Subcutaneous adipose tissue (tissue), 4 donors: ENCODE results near the gene HOOK1. TPM values are rescaled to one million over a fixed set of nuclear protein-coding genes. Genes with fewer than 3 reads are reported as not detected.

ENCODE experiments used
- total RNA-seq, 4 donors: library from RNA; depleted of rRNA; stranded (reverse); fragments of >200 nt; gene quantifications; one replicate each; pipeline ENCODE4 v1.1.0, GENCODE V29; 2016
- TF ChIP-seq, protein P1 (sequence below): fragments of 450-650 bp; IDR thresholded peaks from one replicate; pipeline ENCODE4 v1.5.1; 2016; ENCODE audit warnings: low read depth, mild to moderate bottlenecking, control low read depth, antibody characterized with exemption, moderate library complexity

Gene HOOK1
- total RNA-seq, 4 donors from 2014 or later: 0.22 to 1.3 (median 0.51) TPM; not detected in 1

DNA sequence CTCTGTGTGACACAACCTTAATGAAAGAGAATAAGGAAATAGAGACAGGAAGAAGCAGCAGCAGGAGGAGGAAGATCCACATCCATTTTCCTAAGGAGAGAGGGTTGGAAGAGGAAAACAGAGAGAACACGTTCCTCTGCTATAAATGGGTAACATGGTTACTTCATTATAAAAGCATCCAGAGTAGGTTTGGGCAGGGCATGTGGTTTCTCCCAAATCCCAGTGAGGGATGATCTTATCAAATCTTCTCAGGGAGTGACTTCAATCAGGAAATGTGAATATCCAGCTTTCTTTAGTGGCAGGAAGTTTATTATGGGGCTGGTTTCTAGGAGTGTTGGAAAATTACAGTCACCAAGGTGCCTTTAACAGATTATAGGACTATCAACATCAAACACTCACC, 100.8 kb downstream of the HOOK1 start:
- TF ChIP-seq, protein P1, sequence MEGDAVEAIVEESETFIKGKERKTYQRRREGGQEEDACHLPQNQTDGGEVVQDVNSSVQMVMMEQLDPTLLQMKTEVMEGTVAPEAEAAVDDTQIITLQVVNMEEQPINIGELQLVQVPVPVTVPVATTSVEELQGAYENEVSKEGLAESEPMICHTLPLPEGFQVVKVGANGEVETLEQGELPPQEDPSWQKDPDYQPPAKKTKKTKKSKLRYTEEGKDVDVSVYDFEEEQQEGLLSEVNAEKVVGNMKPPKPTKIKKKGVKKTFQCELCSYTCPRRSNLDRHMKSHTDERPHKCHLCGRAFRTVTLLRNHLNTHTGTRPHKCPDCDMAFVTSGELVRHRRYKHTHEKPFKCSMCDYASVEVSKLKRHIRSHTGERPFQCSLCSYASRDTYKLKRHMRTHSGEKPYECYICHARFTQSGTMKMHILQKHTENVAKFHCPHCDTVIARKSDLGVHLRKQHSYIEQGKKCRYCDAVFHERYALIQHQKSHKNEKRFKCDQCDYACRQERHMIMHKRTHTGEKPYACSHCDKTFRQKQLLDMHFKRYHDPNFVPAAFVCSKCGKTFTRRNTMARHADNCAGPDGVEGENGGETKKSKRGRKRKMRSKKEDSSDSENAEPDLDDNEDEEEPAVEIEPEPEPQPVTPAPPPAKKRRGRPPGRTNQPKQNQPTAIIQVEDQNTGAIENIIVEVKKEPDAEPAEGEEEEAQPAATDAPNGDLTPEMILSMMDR: no peak

DNA sequence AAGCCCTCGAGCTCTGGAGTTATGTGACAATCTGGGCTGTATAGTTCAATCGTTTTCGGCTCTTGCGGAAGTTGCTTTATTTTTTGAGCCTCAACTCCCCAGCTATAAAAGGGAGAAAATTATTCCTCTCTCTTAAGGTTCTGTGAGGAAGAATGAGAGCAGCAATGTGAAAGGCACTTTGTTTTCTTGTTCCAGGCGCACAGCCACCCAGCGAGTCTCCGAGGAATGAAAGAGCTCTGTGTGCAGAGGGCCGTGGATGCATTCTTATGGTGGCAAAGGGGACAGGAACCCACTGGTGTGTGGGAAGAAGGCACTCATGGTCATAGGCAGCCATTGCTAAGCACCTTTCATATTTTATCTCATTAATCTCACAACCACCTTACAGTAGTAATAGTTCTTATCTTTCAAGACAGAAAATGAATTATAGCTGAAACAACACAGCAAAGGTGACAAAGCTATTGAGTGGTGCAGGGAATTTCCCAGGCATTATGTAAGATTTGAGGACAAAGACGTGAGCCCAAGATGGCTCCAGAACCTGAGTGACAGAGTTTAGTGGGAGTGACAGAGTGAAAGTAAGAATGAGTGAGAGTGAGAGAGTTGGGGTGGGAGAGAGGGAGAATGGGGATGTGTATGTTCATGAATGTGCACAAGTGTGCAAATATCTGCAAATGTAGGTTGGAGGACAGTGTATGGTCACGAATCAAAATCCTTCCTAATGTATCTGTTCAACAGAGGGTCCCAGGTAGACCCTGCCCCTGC, 102.5 kb downstream of the HOOK1 start:
- TF ChIP-seq, protein P1: no peak

DNA sequence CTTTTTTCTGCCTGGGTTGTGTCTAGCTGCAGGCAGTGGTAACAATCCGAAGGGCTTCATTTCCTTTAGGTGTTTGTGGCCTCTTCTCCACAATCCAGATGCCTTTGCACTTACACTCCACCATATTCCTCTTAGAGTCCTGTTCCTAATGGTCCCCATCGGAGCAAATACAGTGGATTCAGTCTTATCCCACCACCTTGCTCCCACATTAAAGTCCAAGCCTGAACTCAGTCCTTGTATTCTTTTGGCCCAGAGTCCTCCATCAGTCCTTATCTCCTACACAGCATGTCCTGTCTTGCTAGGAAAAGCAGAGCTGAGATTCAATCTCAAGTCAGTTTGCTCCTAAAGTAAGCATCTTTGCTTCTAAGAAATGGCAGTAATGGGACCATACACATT, 103.0 kb downstream of the HOOK1 start:
- TF ChIP-seq, protein P1: no peak

DNA sequence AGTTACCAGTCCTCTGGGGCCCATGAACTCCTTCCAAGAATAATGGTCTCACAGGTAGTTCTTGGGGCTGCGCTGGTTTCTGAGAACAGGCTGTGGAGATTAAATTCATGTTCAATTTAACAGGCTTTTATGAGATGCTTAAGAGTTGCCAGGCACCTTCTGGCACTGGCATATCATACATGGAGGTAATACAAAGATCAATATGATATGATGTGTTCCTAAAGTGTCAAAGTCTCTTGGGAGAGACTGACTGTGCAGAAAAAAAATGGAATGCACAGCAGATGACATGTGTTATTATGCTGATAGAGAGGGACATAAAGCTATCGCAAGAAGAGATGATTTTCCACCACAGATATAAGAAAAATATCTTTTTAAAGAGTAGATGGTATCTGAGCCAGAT, 105.0 kb downstream of the HOOK1 start:
- TF ChIP-seq, protein P1: no peak

DNA sequence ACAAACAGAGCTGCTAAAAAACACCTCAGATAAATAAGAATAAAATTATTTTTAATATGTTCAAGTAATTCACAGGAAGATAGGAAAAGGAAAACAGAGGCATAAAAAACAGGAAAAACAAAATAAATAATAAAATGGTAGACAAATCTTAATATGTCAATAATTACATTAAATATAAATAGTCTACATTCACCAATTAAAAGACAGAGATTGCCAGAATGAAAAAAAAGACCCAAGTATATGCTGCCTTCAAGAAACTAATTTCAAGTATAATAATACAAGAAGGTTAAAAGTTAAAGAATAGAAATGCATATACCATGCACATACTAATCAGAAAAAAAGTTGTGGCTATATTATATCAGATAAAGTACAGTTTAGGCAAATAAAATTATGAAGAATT, 109.9 kb downstream of the HOOK1 start:
- TF ChIP-seq, protein P1: no peak

Other genes starting within 250 kb of the HOOK1 start
- under 1 TPM in 1 of 4 donors, not detected in 3; 0.33 TPM for gene CYP2J2, start 111.8 kb downstream of the HOOK1 start, total RNA-seq